GM20000 (cell line): Measurements from ENCODE around the gene DAG1.

Experiments used
- DNase-seq: peaks from one replicate; pipeline ENCODE4 v3.0.0; 2012; ENCODE audit warnings: low spot score
- CTCF ChIP-seq: IDR thresholded peaks from 2 replicates; pipeline ENCODE4 v1.5.1; 2012; ENCODE audit warnings: mild to moderate bottlenecking, control low read depth; ENCODE audit errors: extremely low read depth, missing control alignments

Gene DAG1

GRCh38 chr3:49518441-49518840, 48.4 kb downstream of the DAG1 start:
- no peak for DNase-seq
- TF ChIP-seq CTCF, result no peak

GRCh38 chr3:49519296-49519695, 49.2 kb downstream of the DAG1 start:
- no peak for TF ChIP-seq CTCF
- no peak for DNase-seq

GRCh38 chr3:49519916-49520385, 49.9 kb downstream of the DAG1 start:
- TF ChIP-seq CTCF, result no peak
- no peak for DNase-seq

- no peak for DNase-seq
- no peak for TF ChIP-seq CTCF
Observed at GRCh38 chr3:49523756-49524747, 54.0 kb downstream of the DAG1 start.

GRCh38 chr3:49529567-49529966, 59.5 kb downstream of the DAG1 start:
- TF ChIP-seq CTCF, result no peak
- DNase-seq, result no peak

- DNase-seq, result no peak
- no peak for TF ChIP-seq CTCF
Observed at GRCh38 chr3:49530231-49530630, 60.2 kb downstream of the DAG1 start.

GRCh38 chr3:49530701-49531100, 60.6 kb downstream of the DAG1 start:
- DNase-seq, result no peak
- no peak for TF ChIP-seq CTCF
